Neutrophil (primary cell): ENCODE measurements around the gene LPP.
A peak's percentile ranks its signal among the peaks of the same experiment; 100 is the strongest.

Experiments
- H3K27ac ChIP-seq: fragments of 200-600 bp; sonication (generic); 2 replicates; pipeline ENCODE4 v1.5.1; 2016; ENCODE audit warnings: mild to moderate bottlenecking, moderate library complexity
- H3K27me3 ChIP-seq: fragments of 200-600 bp; sonication (generic); 2 replicates; pipeline ENCODE4 v1.6.0; 2016; ENCODE audit warnings: mild to moderate bottlenecking
- H3K36me3 ChIP-seq: fragments of 200-600 bp; sonication (generic); 2 replicates; pipeline ENCODE4 v1.5.1; 2017
- H3K4me1 ChIP-seq, 2 experiments: fragments of 200-600 bp in 1 of 2; sonication (generic) in 1 of 2; 1 replicate in 1 of 2; 2 replicates in 1 of 2; pipeline versions ENCODE4 v1.5.1 to v1.6.1; 2013 to 2016; ENCODE audit warnings: low read depth in 1 of 2, low read length in 1 of 2, mild to moderate bottlenecking in 1 of 2, moderate library complexity in 1 of 2; ENCODE audit not compliant: control insufficient read depth in 1 of 2, insufficient read depth in 1 of 2
- H3K4me3 ChIP-seq, 2 experiments: fragments of 200-600 bp in 1 of 2; sonication (generic) in 1 of 2; 1 replicate in 1 of 2; 2 replicates in 1 of 2; pipeline ENCODE4 v1.5.1; 2013 to 2016; ENCODE audit warnings: low read depth in 1 of 2, low read length in 1 of 2, mild to moderate bottlenecking in 1 of 2, moderate library complexity in 1 of 2
- H3K9me3 ChIP-seq: fragments of 200-600 bp; sonication (generic); 2 replicates; pipeline ENCODE4 v1.5.1; 2016
- CTCF ChIP-seq: fragments of 200-600 bp; sonication (generic); IDR thresholded peaks from 2 replicates; pipeline ENCODE4 v1.5.1; 2016; ENCODE audit warnings: antibody characterized with exemption

Gene LPP

GRCh38 chr3:188248036-188248561 lies 94.1 kb downstream of the LPP start:
- H3K27ac ChIP-seq, result no peak overlapping the region

GRCh38 chr3:188253123-188253793 lies 99.3 kb downstream of the LPP start:
- Histone ChIP-seq H3K4me1 (peaks cover 11 to 13% of the 10 kb centered on the region in 2 experiments), H3K36me3 (no peaks in the 10 kb centered on the region), H3K4me3 (no peak overlapping the region), H3K27me3 (no peaks in the 10 kb centered on the region), H3K9me3 (no peaks in the 10 kb centered on the region), H3K27ac (peak overlapping the region; percentile 58)
- TF ChIP-seq CTCF, result no peak

More at GRCh38 chr3:188248036-188248561, 94.1 kb downstream of the LPP start:
- no peak overlapping the region for H3K4me3 ChIP-seq
- no peaks in the 10 kb centered on the region for H3K9me3 ChIP-seq
- H3K4me1 ChIP-seq, result no peaks in the 10 kb centered on the region
- H3K27me3 ChIP-seq, result no peaks in the 10 kb centered on the region
- no peaks in the 10 kb centered on the region for H3K36me3 ChIP-seq
- TF ChIP-seq CTCF, result no peak

- no peak for TF ChIP-seq CTCF
- no peaks in the 10 kb centered on the region for H3K9me3 ChIP-seq
- no peaks in the 10 kb centered on the region for H3K36me3 ChIP-seq
- H3K27me3 ChIP-seq, result no peaks in the 10 kb centered on the region
- no peak overlapping the region for H3K4me3 ChIP-seq
- H3K27ac ChIP-seq, result peak overlapping the region; percentile 58
- peaks cover 11 to 13% of the 10 kb centered on the region in 2 experiments for H3K4me1 ChIP-seq
Measured at GRCh38 chr3:188253800-188254452, 100.0 kb downstream of the LPP start.

- H3K4me1 ChIP-seq, result peaks cover 11 to 13% of the 10 kb centered on the region in 2 experiments
- H3K27me3 ChIP-seq, result no peaks in the 10 kb centered on the region
- no peak overlapping the region for H3K27ac ChIP-seq
- H3K4me3 ChIP-seq, result no peak overlapping the region
- no peaks in the 10 kb centered on the region for H3K36me3 ChIP-seq
- no peaks in the 10 kb centered on the region for H3K9me3 ChIP-seq
- no peak for TF ChIP-seq CTCF
Measured at GRCh38 chr3:188254520-188255070, 100.6 kb downstream of the LPP start.

- H3K9me3 ChIP-seq, result no peaks in the 10 kb centered on the region
- no peak overlapping the region for H3K27ac ChIP-seq
- TF ChIP-seq CTCF, result no peak
- H3K4me1 ChIP-seq, result peaks cover 11 to 13% of the 10 kb centered on the region in 2 experiments
- H3K4me3 ChIP-seq, result no peak overlapping the region
- H3K36me3 ChIP-seq, result no peaks in the 10 kb centered on the region
- H3K27me3 ChIP-seq, result no peaks in the 10 kb centered on the region
Measured at GRCh38 chr3:188255190-188255589, 101.2 kb downstream of the LPP start.
